Measurements from ENCODE around the gene CYTH3.
A peak's percentile ranks its signal among the peaks of the same experiment; 100 is the strongest.
"Not testable (repeated sequence)": the region's sequence is repeated elsewhere in the genome, so short reads cannot be mapped to it uniquely, and the experiment has no call there.

Gene CYTH3, protein sequence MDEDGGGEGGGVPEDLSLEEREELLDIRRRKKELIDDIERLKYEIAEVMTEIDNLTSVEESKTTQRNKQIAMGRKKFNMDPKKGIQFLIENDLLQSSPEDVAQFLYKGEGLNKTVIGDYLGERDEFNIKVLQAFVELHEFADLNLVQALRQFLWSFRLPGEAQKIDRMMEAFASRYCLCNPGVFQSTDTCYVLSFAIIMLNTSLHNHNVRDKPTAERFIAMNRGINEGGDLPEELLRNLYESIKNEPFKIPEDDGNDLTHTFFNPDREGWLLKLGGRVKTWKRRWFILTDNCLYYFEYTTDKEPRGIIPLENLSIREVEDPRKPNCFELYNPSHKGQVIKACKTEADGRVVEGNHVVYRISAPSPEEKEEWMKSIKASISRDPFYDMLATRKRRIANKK

GRCh38 chr7:6272481-6273323 is at the start of gene CYTH3:
TSS of gene CYTH3 (minus strand) at chr7:6272624. CDS start at chr7:6272507, 117 bp downstream.
- peak; percentile 83 for DNase-seq

DNA sequence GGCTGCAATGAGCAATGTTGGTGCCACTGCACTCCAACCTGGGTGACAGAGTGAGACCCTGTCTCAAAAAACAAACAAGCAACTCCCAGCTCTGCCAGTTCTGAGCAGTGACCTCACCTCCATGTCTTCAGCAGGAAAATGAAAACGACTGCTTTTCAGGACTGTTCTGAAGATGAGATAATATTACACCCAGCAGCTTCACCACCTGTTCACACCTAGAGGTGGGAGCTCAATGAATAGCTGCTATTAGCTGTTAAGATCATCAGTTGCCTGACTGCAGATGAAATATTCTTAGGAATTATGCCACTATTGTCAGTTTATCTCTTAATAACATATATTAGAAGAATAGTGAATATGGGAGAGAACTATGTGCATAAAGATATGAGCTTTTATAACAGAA is 48.4 kb upstream of the CYTH3 start:
- DNase-seq: no peak

GRCh38 chr7:6317797-6318438 is 45.5 kb upstream of the CYTH3 start:
- peak; percentile 86 for DNase-seq

DNA sequence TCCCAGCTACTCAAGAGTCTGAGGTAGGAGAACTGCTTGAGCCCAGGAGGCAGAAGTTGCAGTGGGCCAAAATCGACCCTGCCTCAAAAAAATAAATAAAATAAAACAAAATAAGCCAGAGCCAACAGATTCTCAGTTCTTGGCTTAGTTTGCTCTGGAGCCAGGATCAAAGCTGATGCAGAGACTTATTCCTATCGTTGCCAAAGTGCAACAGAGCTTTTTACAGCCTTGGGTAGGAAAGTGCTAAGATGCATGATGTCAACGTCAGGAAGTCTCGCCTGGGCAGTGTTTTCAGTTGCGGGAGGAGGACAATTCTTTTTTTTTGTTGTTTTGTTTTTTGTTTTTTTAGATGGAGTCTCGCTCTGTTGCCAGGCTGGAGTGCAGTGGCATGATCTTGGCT is 43.8 kb upstream of the CYTH3 start:
- DNase-seq: no peak

GRCh38 chr7:6315746-6316145 is 43.3 kb upstream of the CYTH3 start:
- DNase-seq: no peak

- no peak for DNase-seq
These were observed 38.0 kb upstream of the CYTH3 start for GRCh38 chr7:6310271-6310993.

GRCh38 chr7:6307762-6308161 is 35.3 kb upstream of the CYTH3 start:
- no peak for DNase-seq

DNA sequence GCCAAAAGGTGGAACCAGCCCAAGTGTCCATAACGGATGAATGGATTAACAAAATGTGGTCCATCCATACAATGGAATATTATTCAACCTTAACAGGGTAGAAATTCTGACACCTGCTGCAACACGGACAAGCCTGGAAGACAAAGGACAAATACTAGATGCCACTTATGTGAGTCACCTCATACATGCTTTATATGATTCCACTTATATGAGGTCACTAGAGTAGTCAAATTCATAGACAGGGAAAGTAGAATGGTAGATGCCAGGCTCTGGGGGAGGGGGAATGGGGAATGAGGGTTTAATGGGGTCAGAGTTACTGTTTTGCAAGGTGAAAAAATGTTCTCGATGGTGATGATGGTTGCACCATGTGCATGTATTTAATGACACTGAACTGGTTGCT is 34.0 kb upstream of the CYTH3 start:
- DNase-seq: peak; percentile 86

- DNase-seq: no peak
These were observed 32.9 kb upstream of the CYTH3 start for GRCh38 chr7:6305330-6305729.

DNA sequence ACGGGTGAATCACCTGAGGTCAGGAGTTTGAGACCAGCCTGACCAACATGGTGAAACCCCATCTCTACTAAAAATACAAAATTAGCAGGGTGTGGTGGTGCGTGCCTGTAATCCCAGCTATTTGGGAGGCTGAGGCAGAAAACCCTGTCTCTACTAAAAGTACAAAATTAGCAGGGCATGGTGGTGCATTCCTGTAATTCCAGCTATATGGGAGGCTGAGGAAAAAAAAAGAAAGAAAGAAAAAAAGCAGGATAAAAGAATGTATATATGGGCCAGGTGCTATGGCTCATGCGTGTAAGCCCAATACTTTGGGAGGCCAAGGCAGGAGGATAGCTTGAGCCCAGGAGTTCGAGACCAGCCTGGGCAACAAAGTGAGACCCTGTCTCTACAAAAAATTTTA is 29.0 kb upstream of the CYTH3 start:
- not testable (repeated sequence) for DNase-seq

DNA sequence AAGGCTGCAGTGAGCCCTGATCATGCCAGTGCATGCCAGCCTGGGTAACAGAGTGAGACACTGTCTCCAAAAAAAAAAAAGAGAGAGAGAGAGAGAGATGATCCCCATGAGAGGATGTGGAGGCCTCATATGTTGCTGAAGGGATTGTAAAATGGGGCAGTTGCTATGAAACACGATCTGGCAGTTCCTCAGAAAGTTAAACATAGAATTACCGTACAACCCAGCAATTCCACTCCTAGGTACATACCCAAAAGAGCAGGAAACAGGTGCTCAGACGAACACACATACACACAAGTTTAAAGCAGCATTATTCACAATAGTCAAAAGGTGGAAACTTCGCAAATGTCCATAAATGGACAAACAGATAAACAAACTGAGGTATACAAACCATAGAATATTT is 27.4 kb upstream of the CYTH3 start:
- no peak for DNase-seq

GRCh38 chr7:6294839-6295238 is 22.4 kb upstream of the CYTH3 start:
- peak; percentile 31 for DNase-seq

- DNase-seq: no peak
These were observed 20.8 kb upstream of the CYTH3 start for GRCh38 chr7:6293202-6293601.

- DNase-seq: not testable (repeated sequence)
These were observed 19.5 kb upstream of the CYTH3 start for GRCh38 chr7:6291941-6292340.

DNA sequence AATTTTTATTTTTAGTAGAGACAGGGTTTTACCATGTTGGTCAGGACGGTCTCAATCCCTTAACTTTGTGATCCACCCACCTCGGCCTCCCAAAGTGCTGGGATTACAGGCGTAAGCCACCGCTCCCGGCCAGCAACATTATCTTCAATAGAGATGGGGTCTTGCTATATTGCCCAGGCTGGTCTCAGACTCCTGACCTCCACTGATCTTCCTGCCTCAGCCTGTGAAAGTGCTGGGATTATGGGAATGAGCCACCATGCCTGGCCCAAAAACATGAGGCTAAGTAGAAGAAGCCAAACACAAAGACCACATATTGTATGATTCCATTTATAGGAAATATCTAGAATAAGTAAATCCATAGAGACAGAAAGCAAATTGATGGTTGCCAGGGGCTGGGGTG is 19.1 kb upstream of the CYTH3 start:
- no peak for DNase-seq

- DNase-seq: peak; percentile 56
These were observed 17.9 kb upstream of the CYTH3 start for GRCh38 chr7:6290319-6290741.

DNA sequence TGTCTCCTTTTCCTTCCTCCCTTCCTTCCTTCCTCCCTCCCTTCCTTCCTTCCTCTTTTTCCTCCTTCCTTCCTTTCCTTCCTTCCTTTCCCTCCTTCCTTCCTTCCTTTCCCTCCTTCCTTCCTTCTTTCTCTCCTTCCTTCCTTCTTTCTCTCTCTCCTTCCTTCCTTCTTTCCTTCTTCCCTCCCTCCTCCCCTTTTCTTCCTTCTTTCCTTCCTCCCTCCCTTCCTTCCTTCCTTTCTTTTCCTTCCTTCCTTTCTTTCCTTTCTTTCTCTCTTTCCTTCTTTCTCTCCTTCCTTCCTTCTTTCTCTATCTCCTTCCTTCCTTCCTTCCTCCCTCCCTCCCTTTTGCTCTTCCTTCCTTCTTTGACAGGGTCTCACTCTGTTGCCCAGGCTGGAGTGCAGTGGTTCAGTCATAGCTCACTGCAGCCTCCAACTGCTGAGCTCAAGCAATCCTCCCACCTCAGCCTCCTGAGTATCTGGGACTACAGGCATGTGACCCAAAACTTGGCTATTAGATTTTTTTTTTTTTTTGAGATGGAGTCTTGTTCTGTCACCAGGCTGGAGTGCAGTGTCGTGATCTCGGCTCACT is 15.9 kb upstream of the CYTH3 start:
- DNase-seq: no peak

- DNase-seq: peak; percentile 33
These were observed 14.1 kb upstream of the CYTH3 start for GRCh38 chr7:6286486-6286885.

GRCh38 chr7:6284461-6285360 is 12.3 kb upstream of the CYTH3 start:
- peak; percentile 40 for DNase-seq

GRCh38 chr7:6284055-6284400 is 11.6 kb upstream of the CYTH3 start:
- DNase-seq: peak; percentile 59

DNA sequence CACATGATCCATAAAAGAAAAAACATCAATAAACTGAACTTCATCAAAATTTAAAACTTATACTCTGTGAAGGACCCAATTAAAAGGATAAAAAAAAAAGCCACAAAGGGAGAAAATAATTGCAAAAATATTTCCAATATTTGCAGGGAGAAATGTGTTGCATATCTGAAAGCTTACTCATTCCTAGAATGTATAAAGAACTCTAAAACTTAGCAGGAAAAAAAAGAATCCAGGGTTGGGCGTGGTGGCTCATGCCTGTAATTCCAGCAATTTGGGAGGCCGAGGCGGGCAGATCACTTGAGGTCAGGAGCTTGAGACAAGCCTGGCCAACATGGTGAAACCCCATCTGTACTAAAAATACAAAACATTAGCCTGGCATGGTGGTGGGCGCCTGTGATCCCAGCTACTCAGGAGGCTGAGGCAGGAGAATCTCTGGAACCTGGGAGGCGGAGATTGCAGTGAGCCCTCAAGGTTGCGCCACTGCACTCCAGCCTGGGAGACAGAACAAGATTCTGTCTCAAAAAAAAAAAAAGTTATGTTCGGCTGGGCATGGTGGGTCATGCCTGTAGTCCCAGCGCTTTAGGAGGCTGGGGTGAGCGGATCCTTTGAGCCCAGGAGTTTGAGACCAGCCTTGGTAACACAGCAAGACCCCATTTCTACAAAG is 11.1 kb upstream of the CYTH3 start:
- DNase-seq: peak; percentile 93
